Stimulated activated CD4-positive, alpha-beta T cell treated with anti-CD3 and anti-CD28 coated beads, TNF-alpha, amount 100 ng/mL, for 48 hours (primary cell): ENCODE measurements around the gene GRK4.
"Not testable (repeated sequence)": the region's sequence is repeated elsewhere in the genome, so short reads cannot be mapped to it uniquely, and the experiment has no call there.

ENCODE experiments used
- DNase-seq, 3 donors: peaks; one replicate each; pipeline ENCODE4 v3.0.0-alpha.2; 2020; ENCODE audit warnings: low read depth in 3 of 3

GRK4 gene

GRCh38 chr4:2958446-2958845 lies 4.9 kb upstream of the GRK4 start:
- no peak for DNase-seq

GRCh38 chr4:2960450-2960849 lies 2.9 kb upstream of the GRK4 start:
- DNase-seq = not testable (repeated sequence)

- DNase-seq = no peak
Observed at GRCh38 chr4:2961421-2961810, 2.0 kb upstream of the GRK4 start.

- peak in 2 of 3 donors; percentile 59 to 61 for DNase-seq
Observed at GRCh38 chr4:2961811-2962441, 1.4 kb upstream of the GRK4 start.

GRCh38 chr4:2962614-2963174 lies 677 bp upstream of the GRK4 start:
- DNase-seq = no peak

GRCh38 chr4:2963966-2964471 lies 648 bp downstream of the GRK4 start:
- no peak for DNase-seq

- no peak for DNase-seq
Observed at GRCh38 chr4:2964706-2965258, 1.4 kb downstream of the GRK4 start.

- no peak for DNase-seq
Observed at GRCh38 chr4:2965262-2965661, 1.9 kb downstream of the GRK4 start.

GRCh38 chr4:2968381-2968780 lies 5.0 kb downstream of the GRK4 start:
- no peak for DNase-seq

GRCh38 chr4:2971275-2971674 lies 7.9 kb downstream of the GRK4 start:
- DNase-seq = no peak

GRCh38 chr4:2977211-2978088 lies 14.1 kb downstream of the GRK4 start:
- no peak for DNase-seq

- no peak for DNase-seq
Observed at GRCh38 chr4:2981256-2981819, 18.0 kb downstream of the GRK4 start.

GRCh38 chr4:2982012-2982411 lies 18.6 kb downstream of the GRK4 start:
- no peak for DNase-seq

GRCh38 chr4:2983715-2984114 lies 20.3 kb downstream of the GRK4 start:
- DNase-seq = not testable (repeated sequence)

- no peak for DNase-seq
Observed at GRCh38 chr4:2991243-2991642, 27.9 kb downstream of the GRK4 start.

GRCh38 chr4:2994917-2995316 lies 31.5 kb downstream of the GRK4 start:
- DNase-seq = no peak

- DNase-seq = no peak
Observed at GRCh38 chr4:2995546-2996265, 32.3 kb downstream of the GRK4 start.

- DNase-seq = no peak
Observed at GRCh38 chr4:2996415-2996814, 33.0 kb downstream of the GRK4 start.

GRCh38 chr4:3007724-3008123 lies 44.4 kb downstream of the GRK4 start:
- DNase-seq = no peak

- DNase-seq = no peak
Observed at GRCh38 chr4:3009422-3009821, 46.1 kb downstream of the GRK4 start.

GRCh38 chr4:3010577-3010976 lies 47.2 kb downstream of the GRK4 start:
- DNase-seq = no peak
